GM12865 (cell line): ENCODE results near the gene MKX.
"Not testable (repeated sequence)": the region's sequence is repeated elsewhere in the genome, so short reads cannot be mapped to it uniquely, and the experiment has no call there.

Experiments used
- DNase-seq: peaks from one replicate; pipeline ENCODE4 v3.0.0; 2010; ENCODE audit warnings: low read depth
- H3K4me3 ChIP-seq: 2 replicates; pipeline ENCODE4 v1.5.1; 2011; ENCODE audit warnings: mild to moderate bottlenecking, low read depth, low read length, control low read depth
- TF ChIP-seq, protein P1 (sequence below): IDR thresholded peaks from 2 replicates; pipeline ENCODE4 v1.5.1; 2011; ENCODE audit warnings: low read length, control low read depth, low read depth, inconsistent platforms; ENCODE audit not compliant: insufficient read depth; ENCODE audit errors: missing control alignments

The MKX gene

GRCh38 chr10:27683226-27683625 lies 62.4 kb downstream of the MKX start:
- TF ChIP-seq, protein P1, sequence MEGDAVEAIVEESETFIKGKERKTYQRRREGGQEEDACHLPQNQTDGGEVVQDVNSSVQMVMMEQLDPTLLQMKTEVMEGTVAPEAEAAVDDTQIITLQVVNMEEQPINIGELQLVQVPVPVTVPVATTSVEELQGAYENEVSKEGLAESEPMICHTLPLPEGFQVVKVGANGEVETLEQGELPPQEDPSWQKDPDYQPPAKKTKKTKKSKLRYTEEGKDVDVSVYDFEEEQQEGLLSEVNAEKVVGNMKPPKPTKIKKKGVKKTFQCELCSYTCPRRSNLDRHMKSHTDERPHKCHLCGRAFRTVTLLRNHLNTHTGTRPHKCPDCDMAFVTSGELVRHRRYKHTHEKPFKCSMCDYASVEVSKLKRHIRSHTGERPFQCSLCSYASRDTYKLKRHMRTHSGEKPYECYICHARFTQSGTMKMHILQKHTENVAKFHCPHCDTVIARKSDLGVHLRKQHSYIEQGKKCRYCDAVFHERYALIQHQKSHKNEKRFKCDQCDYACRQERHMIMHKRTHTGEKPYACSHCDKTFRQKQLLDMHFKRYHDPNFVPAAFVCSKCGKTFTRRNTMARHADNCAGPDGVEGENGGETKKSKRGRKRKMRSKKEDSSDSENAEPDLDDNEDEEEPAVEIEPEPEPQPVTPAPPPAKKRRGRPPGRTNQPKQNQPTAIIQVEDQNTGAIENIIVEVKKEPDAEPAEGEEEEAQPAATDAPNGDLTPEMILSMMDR = no peak
- H3K4me3 ChIP-seq = no peak overlapping the region
- no peak for DNase-seq

GRCh38 chr10:27681795-27682194 lies 63.8 kb downstream of the MKX start:
- DNase-seq, H3K4me3 ChIP-seq: not testable (repeated sequence)

GRCh38 chr10:27680691-27681605 lies 64.7 kb downstream of the MKX start:
- DNase-seq = no peak
- TF ChIP-seq, protein P1 = no peak
- H3K4me3 ChIP-seq = no peak overlapping the region

- H3K4me3 ChIP-seq = no peak overlapping the region
- no peak for DNase-seq
- TF ChIP-seq, protein P1 = no peak
These were observed 65.5 kb downstream of the MKX start for GRCh38 chr10:27680006-27680557.

DNA sequence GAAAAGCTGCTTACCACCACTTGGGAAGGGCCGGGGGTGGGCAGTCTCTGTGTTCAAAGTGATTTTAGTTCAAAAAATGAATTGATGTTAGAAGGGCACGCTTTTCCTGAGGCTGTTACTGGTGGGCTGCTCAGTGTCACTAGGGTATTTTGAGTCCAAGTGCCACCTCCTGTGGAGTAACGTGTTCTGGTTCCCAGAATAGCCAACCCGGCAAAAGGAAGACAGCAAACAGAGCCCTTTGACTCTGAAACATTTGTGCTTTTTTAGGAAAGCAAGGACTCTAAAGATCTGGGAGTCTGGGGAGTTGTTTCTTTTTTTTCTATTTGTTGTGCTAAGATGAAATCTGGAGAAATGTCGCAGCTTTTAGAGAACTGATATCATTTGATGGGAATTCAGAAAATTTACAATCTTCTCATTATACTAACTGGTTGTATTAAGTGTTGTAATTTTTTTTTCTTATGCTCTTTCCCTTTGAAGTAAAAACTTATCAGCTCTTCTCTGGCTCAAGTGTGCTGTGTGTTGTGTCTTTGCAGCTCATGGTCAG lies 66.2 kb downstream of the MKX start:
- DNase-seq = no peak
- TF ChIP-seq, protein P1 = no peak
- H3K4me3 ChIP-seq = no peak overlapping the region

- DNase-seq = no peak
- H3K4me3 ChIP-seq = no peak overlapping the region
- TF ChIP-seq, protein P1 = no peak
These were observed 67.5 kb downstream of the MKX start for GRCh38 chr10:27678166-27678565.

DNA sequence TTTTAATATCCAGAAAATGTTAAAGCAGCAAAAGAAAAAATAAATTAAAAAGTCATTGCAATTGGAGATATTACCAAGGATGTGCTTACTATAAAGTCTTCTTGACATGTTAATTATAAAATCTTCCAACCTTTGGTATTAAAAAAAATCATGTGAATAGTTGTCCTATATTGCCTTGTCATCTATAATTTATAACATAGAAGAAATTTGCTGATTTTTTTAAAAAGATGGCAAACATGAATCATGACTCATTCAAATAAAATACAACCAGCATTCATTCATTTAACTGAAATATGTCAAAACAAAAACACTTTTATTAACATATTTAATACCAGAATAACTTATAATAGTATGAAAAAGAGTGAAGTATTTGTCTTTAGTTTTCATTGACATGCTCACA lies 72.6 kb downstream of the MKX start:
- H3K4me3 ChIP-seq = no peak overlapping the region
- no peak for DNase-seq
- TF ChIP-seq, protein P1 = no peak
